ENCODE results near the gene ACAD8.
A peak's percentile ranks its signal among the peaks of the same experiment; 100 is the strongest.
"Not testable (repeated sequence)": the region's sequence is repeated elsewhere in the genome, so short reads cannot be mapped to it uniquely, and the experiment has no call there.

ACAD8 gene

DNA sequence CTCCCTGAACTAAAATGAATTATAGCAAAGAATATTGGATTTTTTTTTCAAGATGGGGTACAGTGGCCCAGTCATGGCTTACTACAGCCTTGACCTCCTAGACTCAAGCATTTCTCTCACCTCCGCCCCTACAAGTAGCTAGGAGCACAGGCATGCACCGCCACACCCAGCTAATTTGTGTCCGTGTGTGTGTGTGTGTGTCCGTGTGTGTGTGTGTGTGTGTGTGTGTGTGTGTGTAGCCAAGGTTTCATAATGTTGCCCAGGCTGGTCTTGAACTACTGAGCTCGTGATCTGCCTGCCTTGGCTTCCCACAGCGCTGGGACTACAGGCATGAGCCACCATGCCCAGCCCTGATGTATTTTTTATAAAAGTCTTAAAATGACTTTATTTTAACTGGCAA is 12.8 kb upstream of the ACAD8 start:
- DNase-seq: no peak

DNA sequence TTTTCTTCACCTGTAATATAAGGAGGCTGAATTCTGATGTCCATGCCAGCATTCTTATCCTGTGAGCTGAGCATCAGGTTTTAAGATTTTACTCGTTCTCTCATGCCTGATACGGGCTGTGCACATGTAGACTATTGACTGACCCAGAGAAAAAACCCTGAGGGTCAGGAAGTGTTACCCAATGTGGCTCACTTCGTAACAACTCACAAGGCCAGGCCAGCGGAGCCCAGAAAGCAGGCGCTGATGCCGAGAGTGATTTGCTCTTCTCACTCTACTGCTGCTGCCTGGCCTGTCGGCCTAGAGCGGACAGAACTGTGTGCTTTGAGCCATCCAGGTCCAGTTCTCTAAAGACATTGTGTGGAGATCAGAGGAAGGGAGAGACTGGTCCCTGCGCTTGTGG is 11.0 kb upstream of the ACAD8 start:
- no peak for DNase-seq

GRCh38 chr11:134243913-134244312 is 9.5 kb upstream of the ACAD8 start:
- DNase-seq: no peak

GRCh38 chr11:134244593-134244992 is 8.8 kb upstream of the ACAD8 start:
- DNase-seq: peak in 2 of 5 experiments; percentile 9 to 57

DNA sequence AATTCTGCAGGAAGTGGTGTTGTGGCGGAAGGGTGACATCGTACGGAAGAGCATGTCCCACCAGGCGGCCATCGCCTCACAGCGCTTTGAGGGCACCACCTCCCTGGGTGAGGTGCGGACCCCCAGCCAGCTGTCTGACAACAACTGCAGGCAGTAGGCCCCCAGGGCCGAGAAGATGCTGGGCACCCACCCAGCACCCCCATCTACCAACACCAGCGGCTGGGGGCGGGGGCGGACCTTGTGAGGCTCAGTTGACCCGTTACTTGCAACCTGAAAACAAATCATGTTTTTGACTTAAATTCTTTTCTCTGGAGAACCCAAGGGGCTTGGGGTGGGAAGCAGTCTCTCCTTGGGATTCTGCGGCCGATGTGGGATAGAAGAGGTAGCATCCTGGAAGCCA is 7.9 kb upstream of the ACAD8 start:
- DNase-seq: no peak

GRCh38 chr11:134246100-134246499 is 7.3 kb upstream of the ACAD8 start:
- DNase-seq: no peak

DNA sequence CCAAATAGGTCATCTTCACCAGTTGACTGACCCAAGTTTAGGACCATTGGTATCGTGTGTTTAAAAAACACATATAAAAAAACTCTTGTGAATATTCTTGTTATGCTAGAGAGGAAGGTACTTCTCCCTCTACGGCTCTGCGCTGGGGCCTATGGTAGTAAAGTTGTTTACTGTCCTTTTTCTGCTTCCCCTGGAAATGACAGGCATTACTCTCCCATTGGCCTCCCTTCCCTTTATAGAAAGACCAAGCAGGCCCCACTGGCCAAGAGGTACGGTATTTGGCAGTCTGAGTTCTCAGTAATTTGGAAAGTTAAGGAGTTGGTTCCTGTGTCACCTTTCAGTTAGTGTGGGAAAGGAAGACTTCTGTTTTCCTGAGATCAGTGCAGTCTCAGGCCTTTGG is 6.7 kb upstream of the ACAD8 start:
- no peak for DNase-seq

DNA sequence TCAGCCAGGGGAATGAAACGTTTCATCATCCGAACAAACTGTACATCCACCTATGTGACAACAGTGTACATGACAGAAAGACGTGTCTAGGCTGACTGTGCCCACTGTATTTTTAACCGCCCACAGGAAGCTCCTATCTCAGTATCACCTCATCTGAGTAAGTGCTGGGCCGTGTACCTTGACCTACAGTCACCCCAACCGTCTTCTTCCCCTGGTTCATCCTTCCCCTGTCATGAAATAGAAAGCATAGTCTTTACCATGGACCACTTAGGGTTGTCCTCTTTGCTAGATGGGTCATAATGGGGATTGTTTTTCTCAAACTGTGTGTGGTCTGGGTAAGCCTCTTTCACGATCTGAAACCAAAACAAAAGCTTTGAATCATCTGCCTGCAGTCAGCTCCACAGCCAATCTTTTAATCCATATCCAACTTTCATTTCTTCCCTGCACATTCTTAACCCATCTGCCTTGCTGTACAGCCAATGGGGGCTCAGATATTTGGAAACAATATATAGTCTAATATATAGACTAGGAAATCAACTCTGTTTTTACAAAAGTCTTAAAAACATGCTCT is 4.4 kb upstream of the ACAD8 start:
- DNase-seq: peak in 1 of 5 experiments; percentile 86

- DNase-seq: no peak
These were observed 3.1 kb upstream of the ACAD8 start for GRCh38 chr11:134250246-134250645.

GRCh38 chr11:134250675-134251074 is 2.7 kb upstream of the ACAD8 start:
- no peak for DNase-seq

DNA sequence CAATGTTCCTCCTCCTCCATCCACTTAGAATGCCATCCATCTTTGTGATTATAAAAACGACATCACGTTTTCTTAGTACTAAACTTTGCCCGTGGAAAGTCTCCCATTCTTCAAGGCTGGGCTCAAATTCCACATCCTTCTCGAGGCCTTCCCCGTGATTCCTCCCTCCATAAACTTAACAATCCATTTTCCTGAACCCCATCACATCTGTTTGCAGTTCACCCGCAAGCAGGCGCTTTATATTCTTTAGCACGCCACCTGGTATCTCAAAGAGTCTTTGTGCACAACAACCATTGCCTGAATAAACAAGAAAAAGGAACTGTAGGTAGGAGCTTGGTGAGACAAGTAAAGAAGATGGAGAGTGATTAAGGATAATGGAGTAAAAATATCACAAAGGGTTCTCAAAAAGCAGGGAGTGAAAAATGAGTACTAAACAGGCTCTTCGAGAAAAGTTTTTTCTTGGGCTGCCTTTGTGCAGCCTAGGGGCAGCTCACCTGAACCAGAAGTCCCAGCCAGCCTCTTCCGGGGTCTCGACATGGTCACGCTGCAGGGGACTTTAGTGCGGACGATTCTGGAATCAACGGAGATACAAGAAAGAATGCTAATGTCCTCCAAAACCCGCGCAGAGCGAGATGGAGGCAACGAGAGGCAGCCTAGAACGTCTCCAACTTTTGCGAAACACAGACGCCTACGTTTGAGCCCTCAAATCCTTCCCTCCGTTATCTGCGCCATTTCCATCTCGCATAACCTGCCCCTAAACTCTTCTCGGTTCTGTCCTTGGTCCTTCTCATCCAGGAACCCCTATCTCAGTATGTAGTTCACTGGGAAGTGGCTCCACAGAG is 801 bp upstream of the ACAD8 start:
- DNase-seq: peak in 1 of 5 experiments; percentile 57

- DNase-seq: no peak
These were observed 1.2 kb downstream of the ACAD8 start for GRCh38 chr11:134254433-134255183.

DNA sequence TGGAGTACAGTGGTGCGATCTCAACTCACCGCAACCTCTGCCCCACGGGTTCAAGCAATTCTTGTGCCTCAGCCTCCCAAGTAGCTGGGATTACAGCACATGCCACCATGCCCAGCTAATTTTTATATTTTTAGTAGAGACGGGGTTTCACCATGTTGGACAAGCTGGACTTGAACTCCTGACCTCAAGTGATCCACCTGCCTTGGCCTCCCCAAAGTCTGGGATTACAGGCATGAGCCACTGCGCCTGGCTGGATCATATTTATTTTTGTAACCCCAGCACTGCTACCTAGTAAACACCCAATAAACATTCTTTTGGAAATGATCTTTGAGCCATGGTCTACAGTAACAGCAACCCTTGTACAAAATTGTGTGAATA is 1.8 kb downstream of the ACAD8 start:
- not testable (repeated sequence) for DNase-seq

- DNase-seq: no peak
These were observed 3.7 kb downstream of the ACAD8 start for GRCh38 chr11:134257101-134257500.

- DNase-seq: no peak
These were observed 5.2 kb downstream of the ACAD8 start for GRCh38 chr11:134258577-134258976.

DNA sequence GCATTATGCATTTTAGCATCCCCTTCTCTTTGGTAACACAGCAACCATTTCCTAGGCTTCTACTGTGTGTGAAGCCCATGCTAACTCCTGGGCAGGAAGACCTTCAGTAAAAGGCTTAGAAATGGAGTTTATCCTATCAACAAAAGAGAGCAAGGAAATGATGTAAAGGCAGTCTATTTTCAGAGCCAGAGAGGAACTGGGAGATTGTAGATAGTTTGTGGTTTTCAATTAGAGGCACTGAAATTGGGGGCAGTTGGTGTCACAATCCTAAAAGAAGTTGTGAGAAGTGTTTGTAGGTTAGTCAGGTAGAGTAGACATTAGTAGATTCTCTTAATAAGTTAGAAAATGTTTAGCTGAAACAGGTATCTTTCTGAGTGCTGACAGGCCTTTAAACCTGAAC is 7.1 kb downstream of the ACAD8 start:
- DNase-seq: peak in 1 of 5 experiments; percentile 29

GRCh38 chr11:134260983-134261382 is 7.6 kb downstream of the ACAD8 start:
- no peak for DNase-seq

GRCh38 chr11:134261626-134262488 is 8.5 kb downstream of the ACAD8 start:
- peak in 1 of 5 experiments; percentile 61 for DNase-seq

- no peak for DNase-seq
These were observed 11.8 kb downstream of the ACAD8 start for GRCh38 chr11:134264966-134265764.

GRCh38 chr11:134266440-134266839 is 13.1 kb downstream of the ACAD8 start:
- DNase-seq: no peak

DNA sequence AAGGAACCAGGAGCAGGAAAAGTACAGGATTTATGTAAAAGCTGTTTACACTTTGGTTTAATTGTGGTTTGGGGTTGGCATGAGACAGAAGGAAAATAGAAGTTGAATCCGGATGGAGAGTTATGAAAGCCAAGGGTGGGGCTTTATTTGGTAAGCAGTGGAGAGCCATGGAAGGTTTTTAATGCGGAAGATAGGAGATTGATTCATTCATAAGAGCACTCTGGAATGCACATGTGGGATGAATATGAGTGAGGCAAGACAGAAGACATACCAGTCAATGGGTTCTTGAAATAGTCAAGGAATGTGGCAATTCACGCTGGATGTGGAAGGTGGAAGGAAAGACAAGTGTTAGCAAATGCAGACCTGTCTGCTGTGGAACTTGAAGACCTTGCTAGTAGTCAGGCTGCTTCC is 13.5 kb downstream of the ACAD8 start:
- no peak for DNase-seq

DNA sequence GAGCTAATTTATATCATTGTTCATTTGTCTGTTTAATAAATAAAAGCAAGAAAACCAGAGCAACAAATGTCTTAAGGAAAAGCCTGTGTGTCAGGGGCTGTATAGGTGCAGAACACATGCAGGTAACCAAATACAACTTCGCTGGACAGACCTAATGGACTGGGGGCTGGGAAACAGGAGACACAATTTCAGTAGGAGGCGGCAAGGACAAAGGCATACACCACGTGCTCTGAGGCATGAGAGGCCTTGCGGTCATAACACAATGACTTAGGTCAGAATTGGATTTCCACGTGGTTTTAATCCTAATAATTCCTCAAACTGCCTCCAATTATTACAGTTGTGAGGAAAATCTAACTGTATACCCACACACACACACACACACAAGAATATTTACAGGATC is 14.1 kb downstream of the ACAD8 start:
- no peak for DNase-seq
